Ammon's horn (tissue), 1 donor: ENCODE measurements around the gene TAF11.
"Not testable (repeated sequence)": the region's sequence is repeated elsewhere in the genome, so short reads cannot be mapped to it uniquely, and the experiment has no call there.

Source experiments
- DNase-seq: peaks from one replicate; pipeline ENCODE4 v3.0.0-alpha.2; 2016; ENCODE audit warnings: low spot score

Gene TAF11

DNA sequence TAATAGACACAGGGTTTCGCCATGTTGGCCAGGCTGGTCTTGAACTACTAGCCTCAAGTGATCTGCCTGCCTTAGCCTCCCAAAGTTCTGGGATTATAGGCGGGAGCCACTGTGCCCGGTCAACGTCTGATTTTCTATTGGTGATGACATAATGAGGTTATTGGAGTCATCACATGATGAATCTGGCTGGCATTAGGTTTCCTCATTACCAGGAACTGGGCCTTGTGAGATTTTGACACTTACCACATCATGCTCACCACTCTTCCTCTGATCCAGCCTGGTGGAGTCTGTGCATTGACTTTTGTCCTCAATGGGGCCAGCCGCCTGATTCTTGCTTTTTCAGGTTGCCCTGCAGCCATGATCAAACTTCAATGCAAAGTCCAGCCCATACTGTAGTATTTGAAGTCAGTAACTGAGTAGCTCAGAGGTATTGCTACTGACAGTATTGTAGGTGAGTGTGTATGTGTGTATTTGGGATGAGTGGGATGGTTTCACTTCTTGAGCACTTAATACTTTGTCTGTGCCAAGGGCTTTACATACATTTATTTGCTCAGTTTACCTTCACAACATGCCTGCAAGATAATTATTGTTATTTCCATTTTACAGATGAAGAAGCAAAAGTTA lies 17.3 kb upstream of the TAF11 start:
- no peak for DNase-seq

DNA sequence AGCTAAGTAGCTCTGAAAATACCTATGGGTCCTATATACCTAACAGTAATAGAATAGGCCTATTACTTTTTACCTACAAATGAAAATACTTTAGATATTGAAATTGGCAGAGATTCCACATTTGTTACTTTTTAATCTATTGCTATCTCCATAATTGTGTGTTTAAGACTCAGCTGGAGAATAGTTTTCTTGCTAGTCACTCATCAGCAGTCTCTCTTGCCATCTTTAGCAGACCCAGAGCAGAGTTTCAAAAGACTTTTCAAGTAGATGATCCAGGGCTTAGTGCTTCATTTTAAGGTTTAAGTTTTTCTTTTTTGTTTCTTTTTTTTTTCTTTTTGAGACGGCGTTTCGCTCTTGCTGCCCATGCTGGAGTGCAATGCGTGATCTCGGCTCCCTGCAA lies 14.1 kb upstream of the TAF11 start:
- no peak for DNase-seq

DNA sequence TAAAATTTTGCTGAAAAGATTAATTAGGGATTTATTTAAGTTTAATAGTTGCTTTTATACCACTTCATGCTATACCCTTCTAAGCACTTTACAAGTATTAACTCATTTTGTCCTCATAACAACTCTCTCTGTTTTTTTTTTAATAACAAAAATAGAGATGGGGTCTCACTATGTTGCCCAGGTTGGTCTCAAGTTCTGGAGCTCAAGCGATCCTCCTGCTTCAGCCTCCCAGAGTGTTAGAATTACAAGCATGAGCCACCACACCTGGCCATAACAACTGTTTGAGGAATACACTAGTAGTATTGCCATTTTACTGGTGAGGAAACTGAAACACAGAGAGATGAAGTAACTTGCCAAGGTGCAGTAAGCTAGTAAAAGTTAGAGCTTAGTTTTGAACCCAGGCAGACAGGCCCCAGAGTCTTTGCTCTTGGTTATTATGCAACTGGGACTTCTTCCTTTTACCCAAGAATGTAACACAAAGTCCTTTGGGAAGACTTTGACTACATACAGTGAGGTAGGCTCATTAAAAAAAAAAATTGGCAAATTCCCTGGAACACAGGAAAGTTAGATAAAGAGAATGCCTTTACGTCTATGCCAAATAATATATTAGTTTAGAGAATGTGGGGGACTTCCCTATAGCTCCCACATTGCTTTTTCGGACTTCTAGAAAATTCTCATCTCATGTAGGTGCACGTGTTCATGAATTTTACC lies 12.6 kb upstream of the TAF11 start:
- no peak for DNase-seq

DNA sequence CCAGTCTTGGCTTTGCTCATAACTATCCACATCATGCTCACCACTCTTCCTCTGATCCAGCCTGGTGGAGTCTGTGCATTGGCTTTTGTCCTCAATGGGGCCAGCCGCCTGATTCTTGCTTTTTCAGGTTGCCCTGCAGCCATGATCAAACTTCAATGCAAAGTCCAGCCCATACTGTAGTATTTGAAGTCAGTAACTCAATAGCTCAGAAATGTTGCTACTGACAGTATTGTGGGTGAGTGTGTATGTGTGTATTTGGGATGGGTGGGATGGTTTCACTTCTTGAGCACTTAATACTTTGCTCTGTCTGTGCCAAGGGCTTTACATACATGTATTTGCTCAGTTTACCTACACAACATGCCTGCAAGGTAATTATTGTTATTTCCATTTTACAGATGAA lies 11.9 kb upstream of the TAF11 start:
- not testable (repeated sequence) for DNase-seq

DNA sequence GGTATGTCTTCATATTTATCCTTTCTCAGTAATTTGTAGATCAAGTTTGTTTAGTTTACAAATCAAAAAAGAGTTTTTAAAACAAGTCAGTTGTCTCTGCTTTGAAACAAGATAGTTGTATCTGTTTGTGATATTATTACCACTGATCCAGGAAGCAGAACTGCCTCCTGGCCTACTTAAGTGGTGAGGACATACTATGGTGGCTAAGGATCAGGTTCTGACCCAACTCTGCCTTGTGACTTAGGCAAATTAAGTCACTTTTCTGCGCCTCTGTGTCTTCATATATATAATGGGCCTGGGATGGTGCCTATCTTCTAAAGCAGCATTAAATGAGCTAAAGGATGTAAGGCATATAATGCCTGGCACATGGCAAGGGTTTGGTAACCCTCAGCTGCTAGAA lies 9.9 kb upstream of the TAF11 start:
- DNase-seq, result no peak

DNA sequence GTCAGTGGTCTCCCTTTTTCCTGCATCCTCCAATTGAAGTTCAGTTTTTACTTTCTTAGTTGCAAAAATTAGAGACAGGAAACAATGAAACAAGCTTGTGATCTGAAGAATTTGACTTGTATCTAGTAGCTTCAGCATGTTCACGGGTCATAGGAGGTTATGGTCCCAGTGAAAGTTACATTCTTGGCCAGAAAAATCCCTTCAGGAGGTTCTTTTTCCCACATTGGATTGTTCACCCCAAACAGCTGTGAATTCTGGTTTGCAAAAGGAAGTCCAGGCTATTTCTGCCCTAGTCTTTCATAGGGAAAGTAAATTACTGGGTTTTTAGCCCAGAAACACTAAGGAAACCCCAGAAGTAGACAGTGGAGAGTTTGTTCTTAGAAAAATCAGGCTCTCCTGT lies 9.3 kb upstream of the TAF11 start:
- no peak for DNase-seq

DNA sequence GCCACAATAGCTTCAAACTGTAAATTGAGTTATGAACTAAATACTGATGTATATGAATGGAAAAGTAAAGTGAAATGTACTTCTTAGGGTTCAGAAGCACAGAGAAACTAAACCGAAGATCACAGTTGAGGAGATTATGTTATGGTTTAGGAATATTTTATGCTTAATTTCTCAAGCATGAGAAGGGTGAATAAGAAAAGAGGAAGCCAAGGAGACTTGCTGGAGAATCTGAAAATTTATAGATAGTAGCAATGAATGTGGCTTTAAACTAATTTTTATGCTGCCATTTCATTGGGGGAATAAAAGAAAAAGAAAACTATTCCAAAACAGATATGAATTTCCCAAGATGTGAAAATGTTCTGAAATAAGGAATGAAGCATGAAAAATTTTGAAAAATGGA lies 6.9 kb upstream of the TAF11 start:
- DNase-seq, result no peak

DNA sequence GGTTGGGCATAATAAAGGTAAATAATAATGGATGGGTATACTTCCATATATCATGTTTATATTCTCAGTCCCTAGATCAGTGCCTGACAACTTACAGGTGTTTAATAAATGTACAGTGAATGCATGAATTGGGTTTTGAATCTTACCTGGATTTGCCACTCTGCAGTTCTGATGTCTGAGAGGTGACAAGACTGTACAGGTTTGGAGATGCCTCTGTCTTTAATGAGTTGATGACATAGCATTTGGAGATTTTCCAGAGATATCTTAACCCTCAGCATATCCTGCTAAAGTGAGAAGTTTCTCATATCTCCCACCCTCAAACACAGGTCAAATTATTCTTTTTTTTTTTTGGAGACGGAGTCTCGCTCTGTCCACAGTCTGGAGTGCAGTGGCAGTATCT lies 3.5 kb upstream of the TAF11 start:
- DNase-seq, result no peak

DNA sequence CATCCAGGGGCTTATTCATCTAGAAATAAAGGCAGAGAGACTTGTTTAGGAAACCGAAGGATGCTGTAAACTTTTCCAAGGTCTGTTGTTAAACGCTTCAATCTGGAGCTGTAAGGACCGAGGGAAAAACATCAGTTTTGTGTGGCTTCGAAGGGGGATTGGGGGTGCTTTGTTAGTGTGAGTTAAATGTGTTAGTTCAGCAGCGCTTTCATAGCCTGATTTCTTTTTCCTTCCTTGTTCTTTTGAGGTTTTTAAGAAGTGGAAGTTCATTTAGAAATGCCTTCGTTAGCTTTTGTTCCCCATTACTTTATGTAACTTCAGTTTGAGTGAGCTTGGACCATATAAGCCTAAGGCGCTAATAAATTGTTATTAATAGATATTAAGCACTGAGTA lies 2.7 kb upstream of the TAF11 start:
- DNase-seq, result peak; percentile 18

DNA sequence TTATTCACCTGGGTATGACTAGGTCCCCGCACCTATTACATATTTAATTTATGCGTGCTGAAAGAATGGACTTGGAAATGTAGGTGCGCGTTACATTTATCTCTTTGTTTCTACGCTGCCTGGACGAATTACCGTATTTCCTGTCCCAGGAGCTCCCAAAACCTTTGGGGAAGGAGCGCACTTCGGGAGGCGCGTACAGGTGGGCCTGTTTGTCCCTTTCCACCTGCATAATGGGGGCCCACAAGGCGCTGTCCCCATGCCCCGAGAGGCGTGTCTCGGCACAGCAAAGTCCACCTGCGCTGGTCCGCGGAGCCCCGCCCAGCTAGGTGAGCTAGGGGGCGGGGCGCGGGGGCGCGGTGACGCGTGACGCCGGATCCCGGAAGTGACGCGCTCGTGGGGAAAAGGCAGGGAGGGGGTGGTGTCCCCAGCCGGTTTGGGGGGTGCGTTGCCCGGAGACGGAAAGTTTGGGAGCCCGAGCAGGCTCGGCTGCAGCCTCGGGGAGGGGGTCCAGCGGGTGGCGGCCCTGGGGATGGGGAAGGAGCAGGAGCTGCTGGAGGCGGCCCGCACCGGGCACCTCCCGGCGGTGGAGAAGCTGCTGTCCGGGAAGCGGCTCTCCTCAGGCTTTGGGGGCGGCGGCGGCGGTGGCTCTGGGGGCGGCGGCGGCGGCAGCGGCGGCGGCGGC lies 1.2 kb upstream of the TAF11 start, which contains the start of gene ANKS1A:
Gene ANKS1A (plus strand): TSS at position 382 of the 682 bp plus-strand sequence. CDS start 148 bp downstream, at position 530.
- peak; percentile 88 for DNase-seq

DNA sequence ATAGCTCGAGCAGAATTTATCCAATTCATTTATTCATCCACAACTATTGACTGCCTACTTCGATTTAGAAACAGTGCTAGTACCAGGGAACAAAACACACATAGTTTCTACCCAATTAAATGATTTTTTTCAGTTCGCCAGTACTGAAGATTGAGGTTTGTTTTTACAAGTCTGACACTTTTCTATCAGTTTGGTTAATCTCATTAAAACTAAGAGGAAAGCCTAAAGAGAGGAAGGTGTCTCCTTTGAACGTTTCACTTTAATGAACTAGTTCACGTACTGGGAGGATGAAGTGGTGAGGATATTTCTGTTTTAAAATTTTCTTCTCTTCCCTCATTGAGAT lies 643 bp upstream of the TAF11 start:
- no peak for DNase-seq

DNA sequence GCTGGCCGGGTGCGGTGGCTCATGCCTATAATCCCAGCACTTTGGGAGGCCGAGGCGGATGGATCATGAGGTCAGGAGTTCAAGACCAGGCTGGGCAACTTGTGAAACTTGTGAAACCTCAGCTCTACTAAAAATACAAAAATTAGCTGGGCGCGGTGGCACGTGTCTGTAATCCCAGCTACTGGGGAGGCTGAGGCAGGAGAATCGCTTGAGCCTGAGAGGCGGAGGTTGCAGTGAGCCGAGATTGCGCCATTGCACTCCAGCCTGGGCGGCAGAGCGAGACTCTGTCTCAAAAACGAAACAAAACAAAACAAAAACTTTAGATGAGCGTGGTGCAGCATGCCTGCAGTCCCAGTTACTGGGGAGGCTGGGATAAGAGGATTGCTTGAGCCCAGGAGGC lies 2.0 kb downstream of the TAF11 start:
- DNase-seq, result not testable (repeated sequence)

DNA sequence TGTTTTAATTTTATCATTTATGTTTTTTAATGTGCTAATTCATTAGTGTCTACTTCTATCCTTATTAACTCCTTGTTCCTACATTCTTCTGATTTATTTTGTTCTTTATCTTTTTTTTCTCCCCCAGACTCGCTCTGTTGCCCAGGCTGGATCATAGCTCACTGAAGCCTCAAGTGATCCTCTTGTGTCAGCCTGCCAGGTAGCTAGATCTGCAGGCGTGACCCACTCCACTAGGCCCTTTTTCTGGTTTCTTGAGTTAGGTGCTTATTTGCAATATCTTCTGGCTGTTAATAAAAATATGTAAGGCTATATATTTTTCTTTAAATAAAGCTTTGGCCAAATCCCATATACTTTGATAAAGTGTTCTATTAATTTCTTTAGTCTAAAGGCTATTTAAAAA lies 2.8 kb downstream of the TAF11 start:
- no peak for DNase-seq

DNA sequence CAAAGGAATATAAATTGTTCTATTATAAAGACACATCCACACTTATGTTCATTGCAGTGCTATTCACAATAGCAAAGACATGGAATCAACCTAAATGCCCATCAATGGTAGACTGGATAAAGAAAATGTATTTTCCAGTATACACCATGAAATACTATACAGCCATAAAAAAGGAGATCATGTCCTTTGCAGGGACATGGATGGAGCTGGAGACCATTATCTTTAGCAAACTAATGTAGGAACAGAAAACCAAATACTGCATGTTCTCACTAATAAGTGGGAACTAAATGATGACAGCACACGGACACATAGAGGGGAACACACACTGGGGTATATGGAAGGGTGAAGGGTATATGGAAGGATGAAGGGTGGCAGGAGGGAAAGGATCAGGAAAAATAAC lies 3.8 kb downstream of the TAF11 start:
- not testable (repeated sequence) for DNase-seq

DNA sequence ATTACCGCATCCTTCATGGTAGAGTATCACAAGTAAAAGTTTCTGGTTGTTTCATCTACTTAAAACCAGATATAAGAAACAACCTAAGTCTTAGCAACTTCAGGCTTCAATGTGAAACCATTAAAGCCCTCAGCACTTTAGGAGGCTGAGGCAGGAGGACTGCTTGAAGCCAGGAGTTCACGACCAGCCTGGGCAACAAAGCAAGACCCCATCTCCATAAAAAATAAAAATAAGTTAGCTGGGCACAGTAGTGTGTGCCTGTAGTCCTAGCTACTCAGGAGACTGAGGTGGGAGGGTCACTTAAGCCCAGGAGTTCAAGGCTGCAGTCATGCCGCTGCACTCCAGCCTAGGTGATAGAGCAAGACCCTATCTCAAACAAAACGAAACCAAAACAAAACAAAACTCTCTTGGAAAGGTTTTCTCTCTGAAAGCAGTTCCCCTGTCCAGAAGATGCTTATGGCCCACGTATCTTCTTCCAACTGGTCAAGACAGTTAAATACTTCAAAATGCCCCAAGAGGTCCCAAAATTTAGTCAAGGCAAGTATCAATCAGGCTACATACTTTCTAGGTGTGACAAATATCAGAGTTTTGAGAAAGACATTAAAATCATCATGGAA lies 9.9 kb downstream of the TAF11 start:
- no peak for DNase-seq

DNA sequence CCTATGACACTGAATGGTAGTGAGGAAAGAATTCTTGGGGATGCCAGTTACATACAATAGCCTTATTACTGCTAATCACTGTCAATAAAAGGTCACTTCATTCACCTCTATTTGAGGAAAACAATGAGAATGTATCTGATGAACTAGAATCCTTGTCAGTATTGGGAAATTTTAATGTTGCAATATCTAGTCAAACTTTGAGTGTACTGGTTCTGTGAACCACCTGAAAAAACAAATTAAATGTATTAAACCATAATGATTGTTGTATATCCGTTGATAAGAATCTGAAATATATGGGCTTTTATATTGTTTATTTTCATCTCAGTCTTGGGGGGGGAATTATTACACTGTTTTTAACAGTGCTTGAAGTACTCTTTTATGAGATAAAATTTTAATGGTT lies 10.6 kb downstream of the TAF11 start:
- DNase-seq, result no peak

DNA sequence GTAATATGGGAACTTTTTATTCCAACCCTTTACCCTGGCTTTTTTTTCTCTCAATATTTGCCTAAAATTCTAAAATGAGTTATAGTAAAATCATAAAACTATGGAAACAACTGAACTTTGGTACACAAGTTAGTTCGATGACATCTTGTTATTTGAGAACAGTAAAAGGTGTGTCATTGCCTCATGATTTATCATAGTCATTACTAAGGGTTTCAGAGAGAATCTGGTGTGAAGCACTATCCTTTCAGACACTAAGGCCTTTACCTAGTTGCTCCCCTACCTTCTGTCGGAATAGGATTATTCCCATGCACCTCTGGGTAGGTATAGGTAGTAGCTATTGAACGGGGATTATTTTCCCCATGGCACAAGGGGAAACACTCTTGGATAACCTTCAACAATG lies 11.4 kb downstream of the TAF11 start:
- no peak for DNase-seq

DNA sequence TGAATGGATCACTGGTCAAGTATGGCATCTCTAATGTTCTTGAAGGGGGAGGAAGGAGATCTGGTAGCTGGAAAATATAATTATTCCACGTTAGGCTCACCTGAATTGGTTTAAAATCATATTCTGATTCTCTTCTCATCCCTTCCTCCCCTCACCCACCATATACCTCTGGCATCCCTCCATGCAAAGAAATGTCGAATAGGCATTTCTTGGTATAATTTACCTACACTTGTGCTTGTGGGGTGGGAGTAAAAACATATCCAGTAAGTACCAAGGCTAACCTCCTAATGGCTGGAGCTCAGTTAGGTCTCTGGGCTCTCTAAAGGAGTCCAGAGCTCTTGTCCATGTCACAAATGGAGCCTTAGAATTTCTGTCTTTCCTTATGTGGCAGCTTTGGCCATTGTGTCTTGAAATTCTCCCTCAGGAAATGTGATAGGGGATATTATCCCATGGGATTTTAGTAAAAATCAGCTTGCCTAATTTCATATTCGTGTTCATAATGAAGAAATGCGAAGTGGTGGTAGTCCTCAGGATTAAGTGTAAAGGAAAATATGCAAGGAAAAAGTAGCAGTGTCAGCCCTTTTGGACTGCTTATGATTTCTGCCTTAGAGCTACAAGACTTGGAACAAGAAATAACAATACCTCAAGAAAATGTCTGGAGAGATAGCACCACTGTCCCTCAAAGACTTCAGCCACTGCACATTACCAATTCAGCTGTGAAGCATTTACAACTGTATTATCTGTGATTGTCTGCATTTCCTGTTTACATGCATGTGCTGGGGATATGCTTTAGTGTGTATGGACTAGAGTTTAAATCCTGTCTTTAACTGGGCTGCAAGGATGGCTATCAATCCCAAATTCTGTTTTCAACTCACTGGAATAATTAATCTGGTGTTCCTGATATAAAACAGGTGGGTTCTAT lies 12.3 kb downstream of the TAF11 start:
- DNase-seq, result no peak

DNA sequence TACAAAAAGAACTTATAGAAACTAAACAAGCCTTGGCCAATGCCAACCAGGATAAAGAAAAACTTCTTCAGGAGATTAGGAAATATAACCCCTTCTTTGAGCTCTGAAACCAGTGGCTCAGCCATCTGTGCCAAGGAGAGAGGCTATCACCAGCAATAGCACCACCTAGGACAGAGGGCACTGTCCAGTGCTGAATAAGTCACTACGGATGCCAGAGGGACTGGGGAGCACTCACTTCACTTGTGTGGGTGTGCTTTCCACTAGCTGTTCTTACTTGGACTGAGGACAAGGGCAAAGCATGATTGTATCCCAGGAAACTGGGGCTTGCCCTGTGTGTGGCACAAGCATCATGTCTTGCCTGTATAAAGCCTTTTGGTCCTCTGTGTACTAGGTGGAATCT lies 15.5 kb downstream of the TAF11 start:
- no peak for DNase-seq

DNA sequence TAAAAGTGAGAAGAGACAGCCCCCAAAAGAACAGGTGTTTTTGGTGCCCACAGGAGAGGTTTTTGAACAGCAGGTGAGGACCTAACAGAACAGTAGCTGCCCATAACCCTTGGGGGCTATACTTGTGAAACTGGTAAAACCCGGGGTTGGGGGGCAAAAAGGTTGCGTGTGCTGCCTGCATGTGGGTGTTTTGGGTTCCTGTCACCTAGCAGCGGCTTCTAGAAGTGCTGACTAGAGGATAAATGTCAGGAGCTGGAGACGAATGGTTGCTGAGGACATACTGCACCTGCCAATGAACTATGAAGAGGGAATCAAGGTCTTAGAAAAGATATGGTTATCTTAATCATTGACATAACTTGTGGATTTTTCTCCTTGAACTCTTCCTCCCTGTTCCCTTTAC lies 16.0 kb downstream of the TAF11 start:
- DNase-seq, result no peak

DNA sequence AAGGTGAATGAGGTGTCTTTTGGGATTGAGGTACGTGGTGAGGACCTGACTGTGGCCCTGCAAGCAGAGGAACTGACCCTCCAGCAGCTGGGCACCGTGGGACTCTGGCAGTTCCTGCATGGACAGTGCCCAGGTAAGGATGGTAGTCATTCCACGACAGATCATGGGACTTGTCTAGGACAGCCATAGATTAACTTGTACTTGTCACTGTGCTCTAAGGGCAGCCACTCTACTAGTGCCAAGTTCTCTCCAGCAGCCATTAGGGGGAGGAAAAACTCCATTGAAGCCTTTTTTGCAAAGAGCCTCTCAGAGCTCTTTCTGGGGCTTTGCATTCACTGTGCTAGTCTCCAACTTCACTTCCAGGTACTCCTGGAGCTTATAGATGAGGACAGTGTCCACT lies 20.4 kb downstream of the TAF11 start:
- DNase-seq, result no peak

DNA sequence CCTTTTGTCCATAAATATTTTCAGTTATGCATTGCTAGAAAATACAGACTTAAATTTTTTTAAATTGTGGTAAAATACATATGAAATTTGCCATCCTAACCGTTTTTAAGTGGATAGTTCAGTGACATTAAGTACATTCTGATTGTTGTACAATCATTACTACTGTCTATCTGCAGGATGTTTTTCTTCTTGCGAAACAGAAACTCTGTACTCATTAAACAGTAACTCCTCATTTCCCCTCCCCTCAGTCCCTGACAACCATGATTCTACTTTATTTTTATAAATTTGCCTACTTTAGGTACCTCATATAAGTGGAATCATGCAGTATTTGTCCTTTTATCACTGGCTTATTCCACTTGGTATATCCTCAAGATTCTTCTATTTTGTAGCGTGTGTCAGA lies 21.3 kb downstream of the TAF11 start:
- DNase-seq, result no peak
